H9 (cell line): ENCODE results near the gene ARMS2. TPM values are rescaled to one million over a fixed set of nuclear protein-coding genes. Genes with fewer than 3 reads are reported as not detected.

Experiments used
- DNase-seq: peaks from one replicate; pipeline ENCODE4 v3.0.0-alpha.2; 2017
- H2AFZ ChIP-seq: one replicate; pipeline ENCODE4 v1.6.1; 2013; ENCODE audit warnings: mild to moderate bottlenecking, low read length, control low read depth, moderate library complexity
- H2AK5ac ChIP-seq: 2 replicates; pipeline ENCODE4 v1.6.1; 2013; ENCODE audit warnings: low read length, control low read depth, mixed read lengths; ENCODE audit not compliant: insufficient read length
- H2BK120ac ChIP-seq: one replicate; pipeline ENCODE4 v1.6.1; 2013; ENCODE audit warnings: low read depth, mild to moderate bottlenecking, low read length, control low read depth, inconsistent platforms; ENCODE audit not compliant: poor library complexity, severe bottlenecking
- H2BK12ac ChIP-seq: 2 replicates; pipeline ENCODE4 v1.6.1; 2013; ENCODE audit warnings: low read length, control low read depth, mixed read lengths, low read depth; ENCODE audit not compliant: insufficient read length
- H2BK15ac ChIP-seq: 2 replicates; pipeline ENCODE4 v1.6.1; 2013; ENCODE audit warnings: low read depth, low read length, control low read depth
- H2BK20ac ChIP-seq: one replicate; pipeline ENCODE4 v1.6.1; 2013; ENCODE audit warnings: low read depth, mild to moderate bottlenecking, low read length, control low read depth, inconsistent platforms; ENCODE audit not compliant: poor library complexity, severe bottlenecking
- H2BK5ac ChIP-seq: 2 replicates; pipeline ENCODE4 v1.6.1; 2013; ENCODE audit warnings: low read length, control low read depth, mixed read lengths; ENCODE audit not compliant: insufficient read length
- H3K14ac ChIP-seq: 2 replicates; pipeline ENCODE4 v1.6.1; 2013; ENCODE audit warnings: low read length, control low read depth; ENCODE audit not compliant: insufficient read depth
- H3K18ac ChIP-seq: 2 replicates; pipeline ENCODE4 v1.6.1; 2013; ENCODE audit warnings: low read depth, mild to moderate bottlenecking, mixed read lengths, low read length, control low read depth; ENCODE audit not compliant: insufficient read length
- H3K23ac ChIP-seq: 2 replicates; pipeline ENCODE4 v1.6.1; 2013; ENCODE audit warnings: low read length, control low read depth, mixed read lengths, low read depth; ENCODE audit not compliant: insufficient read length
- H3K23me2 ChIP-seq: 2 replicates; pipeline ENCODE4 v1.6.1; 2013; ENCODE audit warnings: low read depth, mild to moderate bottlenecking, mixed read lengths, low read length, control low read depth; ENCODE audit not compliant: insufficient read length, poor library complexity, severe bottlenecking
- H3K27ac ChIP-seq: 2 replicates; pipeline ENCODE4 v1.5.1; 2013; ENCODE audit warnings: low read length, control low read depth, mixed read lengths, low read depth; ENCODE audit not compliant: insufficient read length
- H3K27me3 ChIP-seq: 2 replicates; pipeline ENCODE4 v1.6.1; 2013; ENCODE audit warnings: low read length, control low read depth, inconsistent platforms; ENCODE audit not compliant: insufficient read depth
- H3K4ac ChIP-seq: 2 replicates; pipeline ENCODE4 v1.6.1; 2013; ENCODE audit warnings: low read depth, mild to moderate bottlenecking, control low read depth, inconsistent platforms, low read length, moderate library complexity
- H3K4me1 ChIP-seq: 2 replicates; pipeline ENCODE4 v1.6.1; 2013; ENCODE audit warnings: low read length, control low read depth, inconsistent platforms; ENCODE audit not compliant: insufficient read depth
- H3K4me2 ChIP-seq: 2 replicates; pipeline ENCODE4 v1.6.1; 2013; ENCODE audit warnings: low read length, control low read depth, mixed read lengths; ENCODE audit not compliant: insufficient read length, insufficient read depth
- H3K56ac ChIP-seq: 2 replicates; pipeline ENCODE4 v1.6.1; 2013; ENCODE audit warnings: low read depth, mild to moderate bottlenecking, mixed read lengths, low read length, control low read depth; ENCODE audit not compliant: insufficient read length
- H3K79me1 ChIP-seq: 2 replicates; pipeline ENCODE4 v1.6.1; 2013; ENCODE audit warnings: low read depth, mild to moderate bottlenecking, moderate library complexity, low read length, control low read depth, inconsistent platforms; ENCODE audit not compliant: insufficient read depth, poor library complexity, severe bottlenecking
- H3K79me2 ChIP-seq: 2 replicates; pipeline ENCODE4 v1.6.1; 2013; ENCODE audit warnings: low read length, control low read depth, inconsistent platforms; ENCODE audit not compliant: insufficient read depth
- H3K9ac ChIP-seq: 2 replicates; pipeline ENCODE4 v1.6.1; 2013; ENCODE audit warnings: low read length, control low read depth, mixed read lengths; ENCODE audit not compliant: insufficient read length; ENCODE audit errors: extremely low read depth
- H3K9me3 ChIP-seq: one replicate; pipeline ENCODE4 v1.6.1; 2013; ENCODE audit warnings: low read depth, low read length, inconsistent platforms; ENCODE audit not compliant: control insufficient read depth
- H3T11ph ChIP-seq: one replicate; pipeline ENCODE4 v1.6.1; 2013; ENCODE audit warnings: mild to moderate bottlenecking, low read length, control low read depth, inconsistent platforms
- H4K20me1 ChIP-seq: one replicate; pipeline ENCODE4 v1.6.1; 2013; ENCODE audit not compliant: control insufficient read depth, insufficient read length, insufficient read depth
- H4K5ac ChIP-seq: 2 replicates; pipeline ENCODE4 v1.6.1; 2013; ENCODE audit warnings: low read depth, mild to moderate bottlenecking, mixed read lengths, low read length, control low read depth; ENCODE audit not compliant: insufficient read length
- H4K8ac ChIP-seq: replicated peaks from 2 replicates; pipeline ENCODE4 v1.6.1; 2013; ENCODE audit warnings: low read length, control low read depth, mixed read lengths, low read depth; ENCODE audit not compliant: insufficient read length
- H4K91ac ChIP-seq: 2 replicates; pipeline ENCODE4 v1.6.1; 2013; ENCODE audit warnings: low read depth, mild to moderate bottlenecking, moderate library complexity, mixed read lengths, low read length, control low read depth; ENCODE audit not compliant: insufficient read length
- H3K27ac Mint-ChIP-seq, 3 experiments: 2 replicates in 2 of 3; 3 replicates in 1 of 3; pipeline ENCODE4 v1.8.0; 2020 to 2021; ENCODE audit warnings: mixed read lengths in 3 of 3, mild to moderate bottlenecking in 1 of 3, moderate library complexity in 1 of 3
- H3K27me3 Mint-ChIP-seq: 2 replicates; pipeline ENCODE4 v1.8.0; 2021; ENCODE audit warnings: low read depth, mild to moderate bottlenecking, moderate library complexity, mixed read lengths
- H3K36me3 Mint-ChIP-seq, 3 experiments: 2 replicates in 2 of 3; 3 replicates in 1 of 3; pipeline ENCODE4 v1.8.0; 2020 to 2021; ENCODE audit warnings: low read depth in 3 of 3, mixed read lengths in 3 of 3; ENCODE audit not compliant: insufficient read depth in 1 of 3
- H3K4me1 Mint-ChIP-seq, 2 experiments: 2 replicates each; pipeline ENCODE4 v1.8.0; 2020; ENCODE audit warnings: mixed read lengths in 2 of 2
- H3K4me3 Mint-ChIP-seq, 2 experiments: 2 replicates in 1 of 2; 3 replicates in 1 of 2; pipeline ENCODE4 v1.8.0; 2020 to 2021; ENCODE audit warnings: mild to moderate bottlenecking in 2 of 2, mixed read lengths in 2 of 2, moderate library complexity in 1 of 2
- H3K9me3 Mint-ChIP-seq, 2 experiments: 2 replicates in 1 of 2; 3 replicates in 1 of 2; pipeline ENCODE4 v1.8.0; 2020; ENCODE audit warnings: mild to moderate bottlenecking in 2 of 2, mixed read lengths in 2 of 2, moderate library complexity in 1 of 2
- WGBS: extraction: QIAGEN DNeasy Blood & Tissue Kit; methylation state at CpG from one replicate; pipeline ENCODE4 v1.1.7; 2013; ENCODE audit warnings: missing lambda C conversion rate, low lambda C conversion rate, mixed read lengths; ENCODE audit not compliant: insufficient read length; ENCODE audit errors: extremely low coverage; 5-methylcytosine and 5-hydroxymethylcytosine counted together
- total RNA-seq: library from RNA; stranded (reverse); gene quantifications from 2 replicates; pipeline ENCODE4 v1.2.1, GENCODE V29; 2021
- TF ChIP-seq, protein P1 (sequence below): fragments of 200-600 bp; sonication (generic); conservative IDR thresholded peaks from 3 replicates; pipeline ENCODE4 v1.8.0; 2021; ENCODE audit warnings: antibody characterized with exemption, mild to moderate bottlenecking

ARMS2 gene
- total RNA-seq, 1 experiment from 2014 or later, result not detected

DNA sequence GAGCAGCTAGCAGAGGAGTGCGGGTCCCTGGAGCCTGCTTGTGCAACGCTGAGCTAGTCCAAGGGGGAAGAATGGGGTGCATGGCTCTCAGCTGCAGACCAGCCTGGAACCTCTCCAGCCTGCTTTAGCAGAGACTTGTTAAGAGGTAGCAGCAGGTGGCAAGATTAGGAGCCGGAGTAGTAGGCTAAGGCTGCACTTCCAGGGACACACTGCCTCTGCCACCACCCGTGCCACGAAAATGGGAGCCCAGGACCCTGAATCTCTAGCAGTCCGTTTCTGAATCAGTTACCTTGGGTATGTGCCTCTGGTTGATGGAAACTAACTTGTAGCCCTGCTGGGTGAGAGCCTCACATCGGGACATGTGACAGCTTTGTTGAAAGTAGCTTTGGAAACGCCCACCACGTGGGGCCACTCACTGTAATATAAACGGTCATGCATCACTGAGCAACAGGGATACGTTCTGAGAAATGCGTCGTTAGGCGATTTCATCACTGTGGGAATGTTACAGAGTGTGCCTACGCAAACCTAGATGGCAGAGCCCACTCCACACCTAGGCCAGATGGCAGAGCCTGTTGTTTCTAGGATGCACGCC lies 32.8 kb downstream of the ARMS2 start:
- Histone ChIP-seq H3K27ac (no peak overlapping the region), H3K4me2 (no peak overlapping the region)
- no peaks in the 10 kb centered on the region; a peak in 1 of 5 replicates for H3K9me3 Mint-ChIP-seq

More for the DNA sequence above, 32.8 kb downstream of the ARMS2 start:
- Histone ChIP-seq H2BK20ac (no peak overlapping the region), H4K5ac (no peak overlapping the region), H3K23me2 (no peaks in the 10 kb centered on the region), H4K91ac (no peak overlapping the region), H2BK5ac (no peak overlapping the region), H3K56ac (no peak overlapping the region), H3K79me2 (no peaks in the 10 kb centered on the region), H3K9me3 (no peaks in the 10 kb centered on the region), H3K23ac (no peak overlapping the region), H3K18ac (no peak overlapping the region), H4K8ac (no peak overlapping the region), H4K20me1 (no peaks in the 10 kb centered on the region), H3K4me1 (no peaks in the 10 kb centered on the region), H2AK5ac (no peak overlapping the region), H3K9ac (no peak overlapping the region), H2AFZ (no peak overlapping the region), H3T11ph (no peak overlapping the region), H3K14ac (no peak overlapping the region), H2BK15ac (no peak overlapping the region), H3K79me1 (no peaks in the 10 kb centered on the region), H3K27me3 (no peaks in the 10 kb centered on the region), H2BK12ac (no peak overlapping the region), H3K4ac (no peak overlapping the region), H2BK120ac (no peak overlapping the region)
- H3K4me1 Mint-ChIP-seq, result peaks cover 0 to 12% of the 10 kb centered on the region in 2 experiments; a peak in 3 of 4 replicates
- peaks cover 0 to 2% (median 0%) of the 10 kb centered on the region in 3 experiments; a peak in 2 of 7 replicates for H3K36me3 Mint-ChIP-seq
- no peak for DNase-seq
- no peak overlapping the region for H3K27ac Mint-ChIP-seq
- no peak overlapping the region for H3K4me3 Mint-ChIP-seq
- no CpG with 5 or more reads among the region's 16 CpGs for WGBS
- TF ChIP-seq, protein P1, sequence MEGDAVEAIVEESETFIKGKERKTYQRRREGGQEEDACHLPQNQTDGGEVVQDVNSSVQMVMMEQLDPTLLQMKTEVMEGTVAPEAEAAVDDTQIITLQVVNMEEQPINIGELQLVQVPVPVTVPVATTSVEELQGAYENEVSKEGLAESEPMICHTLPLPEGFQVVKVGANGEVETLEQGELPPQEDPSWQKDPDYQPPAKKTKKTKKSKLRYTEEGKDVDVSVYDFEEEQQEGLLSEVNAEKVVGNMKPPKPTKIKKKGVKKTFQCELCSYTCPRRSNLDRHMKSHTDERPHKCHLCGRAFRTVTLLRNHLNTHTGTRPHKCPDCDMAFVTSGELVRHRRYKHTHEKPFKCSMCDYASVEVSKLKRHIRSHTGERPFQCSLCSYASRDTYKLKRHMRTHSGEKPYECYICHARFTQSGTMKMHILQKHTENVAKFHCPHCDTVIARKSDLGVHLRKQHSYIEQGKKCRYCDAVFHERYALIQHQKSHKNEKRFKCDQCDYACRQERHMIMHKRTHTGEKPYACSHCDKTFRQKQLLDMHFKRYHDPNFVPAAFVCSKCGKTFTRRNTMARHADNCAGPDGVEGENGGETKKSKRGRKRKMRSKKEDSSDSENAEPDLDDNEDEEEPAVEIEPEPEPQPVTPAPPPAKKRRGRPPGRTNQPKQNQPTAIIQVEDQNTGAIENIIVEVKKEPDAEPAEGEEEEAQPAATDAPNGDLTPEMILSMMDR, result no peak
- no peaks in the 10 kb centered on the region for H3K27me3 Mint-ChIP-seq
